HUDEP-2 (cell line): ENCODE data around the gene TMEM225B.
"Not testable (repeated sequence)": the region's sequence is repeated elsewhere in the genome, so short reads cannot be mapped to it uniquely, and the experiment has no call there.

Source experiments
- DNase-seq, 76 experiments: peaks; one replicate each; lab custom pipeline; 2025; ENCODE audit not compliant: unreplicated experiment in 76 of 76; lab: John Stamatoyannopoulos, UW

Gene TMEM225B

DNA sequence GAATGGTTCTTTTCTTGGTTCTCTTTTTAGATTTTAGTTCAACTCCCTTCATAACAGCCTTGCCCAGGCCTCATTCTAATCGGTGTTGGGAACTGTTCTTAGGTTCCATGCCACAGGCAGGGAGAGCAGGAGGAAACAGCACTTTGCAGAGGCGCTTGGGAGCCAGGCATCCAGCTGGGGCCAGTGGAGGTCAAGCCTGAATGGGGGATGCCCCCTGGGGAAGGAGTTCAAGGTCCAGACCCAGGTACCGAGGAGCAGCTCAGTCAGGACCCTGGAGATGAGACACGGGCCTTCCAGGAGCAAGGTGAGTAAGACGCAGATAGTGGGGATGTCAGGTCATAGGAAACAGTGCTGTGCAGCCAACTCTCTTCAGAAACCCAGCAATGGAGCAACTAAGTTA lies 23.2 kb downstream of the TMEM225B start:
- no peak for DNase-seq

DNA sequence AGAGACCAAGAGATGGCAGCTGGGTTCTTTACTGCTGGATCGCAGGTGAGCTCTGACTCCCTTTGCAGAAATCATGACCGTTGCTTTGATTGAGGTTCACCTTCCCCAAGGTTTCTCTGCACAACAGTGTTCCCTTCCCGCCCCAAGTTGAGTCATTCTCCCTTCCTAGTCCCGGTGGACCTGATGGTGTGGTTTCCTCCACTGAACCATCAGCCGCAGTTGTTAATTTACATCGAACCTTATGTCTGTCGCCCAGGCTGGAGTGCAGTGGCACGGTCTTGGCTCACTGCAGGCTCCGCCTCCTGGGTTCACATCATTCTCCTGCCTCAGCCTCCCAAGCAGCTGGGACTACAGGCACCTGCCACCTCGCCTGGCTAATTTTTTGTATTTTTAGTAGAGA lies 24.5 kb downstream of the TMEM225B start:
- DNase-seq: no peak

DNA sequence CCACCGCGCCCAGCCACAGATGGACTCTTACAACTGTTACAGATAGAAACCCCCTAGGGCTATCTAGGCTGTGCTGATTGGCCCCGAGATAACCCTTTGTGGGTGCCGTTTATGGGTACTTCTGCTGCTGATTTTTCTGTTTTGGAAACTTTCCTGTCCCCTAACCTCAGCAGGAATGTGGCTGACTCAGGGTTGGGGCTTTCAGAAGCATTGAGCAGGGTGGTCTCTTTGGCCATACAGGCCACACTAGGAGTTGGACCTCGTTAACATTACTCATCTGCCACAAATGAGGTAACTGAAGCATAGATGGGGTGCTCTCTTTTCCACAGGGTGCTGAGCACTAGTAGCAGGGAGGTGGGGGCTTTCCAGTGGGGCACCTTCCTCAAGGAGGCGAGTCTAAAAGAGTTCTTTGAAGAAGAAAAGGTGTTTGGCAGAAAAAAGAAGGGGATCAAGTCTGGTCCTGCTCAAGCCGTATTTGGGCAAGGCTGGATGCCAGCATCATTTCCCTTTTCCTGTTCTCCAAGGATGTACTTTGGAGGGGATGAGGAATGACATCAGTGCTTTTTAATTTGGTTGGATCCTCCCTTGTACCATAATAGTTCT lies 25.1 kb downstream of the TMEM225B start:
- DNase-seq: no peak

DNA sequence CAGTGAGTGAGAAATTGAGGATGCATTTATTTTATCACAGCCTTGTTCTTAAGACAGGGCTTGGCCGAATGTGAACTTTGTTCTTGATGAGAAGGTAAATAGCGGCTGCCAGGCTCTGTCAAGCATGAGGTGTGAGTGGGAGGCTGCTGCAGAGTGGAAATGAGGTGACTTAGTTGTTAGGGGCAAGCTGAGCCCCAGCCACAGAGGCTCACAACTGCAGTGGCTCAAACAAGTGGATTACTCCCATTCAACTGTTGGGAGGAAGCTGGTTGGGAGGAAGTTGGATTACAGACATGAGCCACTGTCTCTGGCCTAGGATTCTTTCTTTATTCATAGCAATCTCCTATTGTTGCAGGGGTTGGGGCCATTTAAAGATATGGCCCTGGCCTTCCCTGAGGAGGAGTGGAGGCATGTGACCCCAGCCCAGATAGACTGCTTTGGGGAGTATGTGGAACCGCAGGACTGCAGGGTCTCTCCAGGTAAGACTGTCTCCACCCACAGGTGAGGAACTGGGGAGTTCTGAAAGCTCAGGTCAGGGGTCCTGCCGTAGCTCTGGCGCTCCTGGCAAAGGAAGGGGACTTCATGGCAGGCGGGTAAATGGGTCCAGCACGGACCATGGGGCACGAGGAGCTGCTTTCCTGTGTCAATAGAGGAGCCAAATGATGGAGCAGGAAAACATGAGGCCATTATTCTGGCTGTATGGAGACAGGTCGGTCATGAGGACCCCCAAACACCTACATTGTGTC lies 25.8 kb downstream of the TMEM225B start:
- no peak for DNase-seq

DNA sequence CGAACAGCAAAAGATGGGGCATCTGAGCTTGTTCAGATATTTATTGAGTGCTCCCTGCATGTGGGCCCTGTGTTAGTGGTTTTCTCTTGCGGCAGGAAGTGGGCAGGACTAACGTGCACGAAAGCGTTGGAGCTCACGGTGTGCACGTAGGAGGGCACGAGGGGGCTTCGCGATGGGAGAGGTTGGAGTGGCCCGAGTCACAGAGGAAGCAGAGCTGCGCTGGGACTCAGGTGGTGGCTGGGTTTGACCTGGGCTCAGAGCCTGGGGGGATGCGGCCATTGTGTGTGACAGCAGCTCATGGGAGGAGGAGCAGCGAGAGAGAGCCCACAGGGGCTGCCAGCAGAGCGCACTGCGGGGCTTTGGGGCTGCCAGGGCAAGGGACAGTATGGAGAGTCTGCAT lies 26.4 kb downstream of the TMEM225B start:
- no peak for DNase-seq

DNA sequence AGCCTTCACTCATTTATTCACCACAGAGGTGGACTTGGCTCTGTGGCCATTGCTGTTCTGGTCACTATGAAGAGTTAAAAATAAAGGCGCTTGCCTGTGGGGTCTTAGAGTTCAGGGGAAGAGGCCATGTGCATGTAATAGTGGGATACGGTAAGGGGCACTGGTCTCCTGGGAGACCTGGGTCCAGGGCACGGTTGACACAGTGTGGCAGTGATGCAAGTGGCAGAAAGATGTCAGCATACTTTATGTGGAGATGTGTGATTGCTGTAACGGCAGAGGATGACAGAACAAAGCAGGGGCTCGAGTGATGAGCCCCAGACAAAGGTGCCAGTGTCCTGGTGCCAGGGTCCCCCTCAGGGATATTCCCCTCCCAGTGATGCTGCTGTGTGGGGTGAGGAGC lies 27.3 kb downstream of the TMEM225B start:
- no peak for DNase-seq

DNA sequence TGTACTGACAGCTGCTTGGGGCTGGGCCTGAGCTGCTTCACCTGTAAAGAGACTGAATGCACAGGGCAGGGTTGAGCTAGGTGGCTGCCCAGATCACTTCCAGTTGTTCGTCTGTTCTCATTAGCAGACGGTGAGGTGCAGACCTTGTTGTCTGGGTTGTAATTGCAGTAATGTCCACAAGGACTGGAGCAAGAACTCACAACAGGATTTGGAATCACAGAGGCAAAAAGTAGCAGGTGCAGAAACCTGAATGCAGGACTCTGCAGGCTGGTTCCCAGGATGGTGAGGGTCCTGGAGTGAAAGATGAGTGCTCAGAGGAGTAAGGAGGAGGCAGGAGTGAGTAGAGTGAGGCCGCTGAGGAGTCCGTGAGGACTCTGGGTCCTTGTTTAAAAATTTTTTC lies 27.9 kb downstream of the TMEM225B start:
- DNase-seq: no peak

DNA sequence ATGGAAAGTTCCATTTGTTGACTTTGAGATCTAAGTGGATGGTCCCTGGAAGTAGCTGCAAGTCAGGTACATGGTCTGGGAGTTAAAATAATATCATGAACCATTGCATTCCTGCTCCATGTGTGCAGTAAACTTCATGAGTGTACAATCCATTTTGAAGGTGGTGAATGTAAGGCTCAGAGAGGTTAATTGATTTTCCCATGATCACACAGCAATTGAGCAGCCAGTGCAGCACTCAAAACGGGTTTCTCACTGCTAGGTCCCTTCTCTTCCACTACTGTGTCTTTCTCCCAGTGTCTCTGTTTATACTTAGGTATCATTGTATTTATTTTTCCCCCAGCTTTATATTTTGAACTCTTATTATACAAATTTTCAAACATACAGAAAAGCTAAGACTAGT lies 28.6 kb downstream of the TMEM225B start:
- DNase-seq: no peak

DNA sequence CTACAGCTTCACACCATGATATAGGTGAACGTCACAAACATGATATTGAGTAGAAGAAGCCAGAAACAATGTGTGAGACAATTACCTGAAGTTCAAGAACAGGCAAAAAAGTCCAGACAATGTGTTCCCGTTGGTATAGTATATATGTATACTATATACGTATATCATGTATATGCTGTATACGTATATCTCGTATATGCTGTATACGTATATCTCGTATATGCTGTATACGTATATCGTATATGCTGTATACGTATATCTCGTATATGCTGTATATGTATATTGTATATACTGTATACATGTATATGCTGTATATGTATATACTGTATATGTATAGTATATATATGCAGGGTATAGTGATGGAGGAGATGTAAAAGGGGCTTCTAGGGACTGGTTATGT lies 29.4 kb downstream of the TMEM225B start:
- DNase-seq: no peak

DNA sequence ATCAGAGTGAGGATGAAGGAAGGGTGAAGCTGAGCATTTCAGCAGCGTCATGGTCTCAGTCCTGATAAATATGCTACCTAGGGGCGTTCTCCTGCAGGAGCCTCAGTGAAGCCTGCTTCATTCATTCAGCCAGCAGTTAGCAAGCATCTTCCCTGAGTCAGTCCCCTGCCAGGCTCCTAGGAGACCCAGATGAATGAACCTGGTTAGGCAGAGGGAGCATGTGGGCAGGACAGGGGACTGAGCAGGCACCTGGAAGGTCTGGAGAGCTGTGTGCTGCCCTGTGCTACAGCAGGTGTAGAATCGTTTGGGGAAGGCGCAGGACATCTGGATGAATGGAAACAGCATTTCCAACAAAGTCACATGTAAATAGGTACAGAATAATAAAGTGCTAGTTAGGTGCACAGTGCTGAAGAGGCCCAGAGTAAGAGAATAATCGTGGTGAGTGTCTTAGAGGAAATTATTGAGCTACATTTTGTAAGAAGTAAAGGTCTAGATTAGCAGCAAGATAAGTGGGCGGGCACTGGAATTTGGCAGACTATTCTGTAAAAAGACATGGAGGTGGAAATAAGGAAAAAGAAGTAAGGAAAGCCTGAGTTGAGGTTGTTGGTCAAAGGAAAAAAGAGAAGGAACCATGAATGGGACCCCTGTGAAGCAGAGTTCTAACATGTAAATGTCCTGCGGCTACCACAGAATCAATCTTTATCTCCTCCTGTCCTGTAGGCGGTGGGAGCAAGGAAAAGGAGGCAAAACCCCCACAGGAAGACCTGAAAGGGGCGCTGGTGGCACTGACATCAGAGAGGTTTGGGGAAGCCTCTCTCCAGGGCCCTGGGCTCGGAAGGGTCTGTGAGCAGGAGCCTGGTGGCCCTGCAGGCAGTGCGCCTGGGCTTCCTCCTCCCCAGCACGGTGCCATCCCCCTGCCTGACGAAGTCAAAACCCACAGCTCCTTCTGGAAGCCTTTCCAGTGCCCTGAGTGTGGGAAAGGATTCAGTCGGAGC lies 30.7 kb downstream of the TMEM225B start:
- no peak for DNase-seq

DNA sequence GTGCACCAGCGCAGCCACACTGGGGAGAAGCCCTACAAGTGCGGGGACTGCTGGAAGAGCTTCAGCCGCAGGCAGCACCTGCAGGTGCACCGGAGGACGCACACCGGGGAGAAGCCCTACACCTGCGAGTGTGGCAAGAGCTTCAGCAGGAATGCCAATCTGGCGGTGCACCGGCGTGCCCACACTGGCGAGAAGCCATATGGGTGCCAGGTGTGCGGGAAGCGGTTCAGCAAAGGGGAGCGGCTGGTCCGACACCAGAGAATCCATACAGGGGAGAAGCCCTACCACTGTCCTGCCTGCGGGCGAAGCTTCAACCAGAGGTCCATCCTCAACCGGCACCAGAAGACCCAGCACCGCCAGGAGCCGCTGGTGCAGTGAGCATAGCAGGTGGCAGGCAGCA lies 31.6 kb downstream of the TMEM225B start:
- no peak for DNase-seq

DNA sequence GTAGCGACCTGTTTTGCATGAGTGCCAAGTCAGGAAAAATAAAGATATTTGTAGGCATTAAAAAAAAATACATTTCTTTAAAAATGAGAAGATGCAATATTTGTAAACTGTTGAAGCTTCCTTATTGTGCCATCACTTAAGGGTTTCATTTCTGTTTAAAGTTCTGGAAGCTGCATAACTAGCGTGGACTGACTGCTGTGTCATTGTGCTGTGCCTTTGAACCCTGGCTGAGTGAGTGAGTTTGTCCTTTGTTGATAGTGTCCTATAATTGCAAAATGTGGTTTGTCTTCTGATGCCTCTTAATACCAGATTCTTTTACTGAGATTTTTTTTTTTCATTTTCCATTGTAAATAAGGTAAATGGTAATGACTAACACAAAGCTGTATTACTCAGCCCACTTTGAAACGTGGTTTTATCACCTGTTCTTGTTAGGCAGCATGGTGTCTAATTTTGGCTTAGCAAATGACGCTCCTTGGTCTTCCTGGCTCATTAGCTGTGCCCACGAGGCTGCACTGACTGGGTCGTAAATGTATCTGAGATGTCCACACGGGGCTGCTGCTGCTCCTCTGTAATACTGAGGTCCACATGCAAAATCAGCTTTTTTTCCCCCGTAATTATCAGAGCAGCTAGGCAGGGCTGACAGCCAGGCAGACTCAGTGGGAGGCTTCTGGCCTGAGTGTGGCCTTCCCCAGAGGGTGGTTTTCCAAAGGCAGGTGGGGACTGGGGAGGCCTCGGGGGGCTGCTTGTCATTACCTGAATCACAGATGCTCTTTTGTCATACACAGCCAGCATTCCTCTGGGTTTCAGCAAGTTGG lies 33.4 kb downstream of the TMEM225B start:
- DNase-seq: peak in 5 of 76 experiments; percentile 2 to 29 (median 6)

DNA sequence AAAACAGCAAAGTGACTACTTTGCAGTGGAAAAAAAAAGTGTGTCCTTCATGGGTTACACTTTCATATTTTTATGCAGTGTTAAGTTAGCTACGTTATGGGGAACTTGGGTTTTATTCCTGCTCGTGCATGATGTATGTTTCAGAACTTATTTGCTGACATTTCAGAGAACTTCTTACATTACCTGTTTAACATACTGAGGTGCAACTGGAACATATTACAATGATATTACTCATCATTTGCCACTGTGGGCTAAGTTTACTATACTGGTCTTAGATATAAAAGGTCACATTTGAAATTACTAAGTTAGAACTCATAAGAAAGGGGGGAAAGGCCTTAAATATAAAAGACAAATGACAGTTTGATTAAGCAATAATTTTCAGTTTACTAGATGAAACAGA lies 39.3 kb downstream of the TMEM225B start:
- DNase-seq: not testable (repeated sequence)

DNA sequence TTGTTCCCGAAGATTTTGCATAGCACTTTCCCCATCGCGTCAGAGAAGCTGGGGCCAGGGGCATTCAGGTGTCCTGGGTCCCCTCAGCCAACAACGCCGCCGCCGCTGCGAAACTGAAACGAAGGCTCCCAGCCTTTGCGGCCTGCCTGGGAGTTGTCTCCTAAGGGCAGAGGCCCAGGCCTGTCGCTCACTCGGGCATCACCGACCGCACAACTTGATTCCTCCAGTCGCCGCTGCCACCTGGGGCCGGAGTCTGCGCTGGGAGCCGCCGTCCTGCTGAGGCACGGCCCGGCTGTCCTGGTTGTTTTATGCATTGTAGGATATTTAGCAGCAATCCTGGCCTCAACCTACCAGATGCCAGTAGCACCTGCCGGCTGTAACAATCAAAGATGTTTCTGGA lies 40.7 kb downstream of the TMEM225B start:
- no peak for DNase-seq

DNA sequence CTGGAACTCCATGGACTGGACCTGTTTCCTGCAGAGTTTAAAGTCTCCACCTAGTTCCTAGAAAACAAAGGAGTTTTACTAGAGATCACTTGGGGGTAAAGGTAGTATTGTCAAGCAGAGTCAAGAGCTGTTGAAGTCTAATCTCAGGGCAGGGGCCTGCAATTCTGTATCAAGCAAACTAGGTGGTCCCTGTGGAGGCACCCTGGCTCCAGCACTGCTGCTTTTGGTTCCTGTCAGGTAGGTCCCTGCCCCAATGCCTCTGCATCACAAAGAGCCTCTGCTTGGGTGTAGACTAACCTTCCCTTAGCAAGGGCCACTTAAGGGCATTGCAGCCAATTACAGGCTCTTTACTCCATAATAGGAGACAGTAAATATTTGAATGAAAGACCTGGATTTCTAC lies 41.2 kb downstream of the TMEM225B start:
- no peak for DNase-seq

DNA sequence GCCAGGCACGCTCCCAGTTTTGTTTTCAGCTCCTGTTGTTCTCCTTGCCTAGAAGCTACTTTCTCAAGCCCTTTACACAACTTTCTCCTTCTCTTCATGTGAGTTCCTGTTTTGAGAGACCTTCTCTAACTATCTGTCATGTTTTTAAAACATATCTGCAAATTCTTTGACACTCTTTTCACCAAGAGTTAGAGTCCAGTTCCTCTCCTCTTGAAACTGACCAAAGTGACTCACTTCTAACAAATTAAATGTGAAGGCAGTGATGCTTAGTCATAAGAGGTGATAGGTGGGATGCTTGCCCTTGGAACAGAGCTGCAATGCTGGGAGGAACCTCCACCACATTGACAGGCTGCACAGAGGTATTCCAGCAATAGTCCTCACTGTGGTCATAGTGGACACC lies 44.0 kb downstream of the TMEM225B start:
- DNase-seq: no peak

DNA sequence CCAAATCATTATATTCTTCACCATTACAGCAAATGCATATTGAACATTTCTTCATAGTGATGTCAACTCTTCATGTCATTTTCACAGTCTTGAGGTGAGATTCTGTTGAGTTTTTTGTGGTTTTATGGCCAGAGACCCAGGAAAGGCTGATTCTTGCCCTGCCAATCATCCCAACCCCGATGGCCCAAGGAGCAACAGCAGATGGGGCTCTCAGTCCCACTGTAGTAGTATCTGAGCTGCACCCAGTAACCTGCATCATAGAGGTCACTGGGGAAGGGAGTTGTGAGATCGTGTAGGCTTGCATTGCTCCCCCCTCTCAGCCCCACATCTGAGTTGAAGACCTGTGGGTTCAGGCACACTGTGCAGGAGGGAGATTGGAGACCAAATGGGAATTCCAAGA lies 45.4 kb downstream of the TMEM225B start:
- DNase-seq: no peak

DNA sequence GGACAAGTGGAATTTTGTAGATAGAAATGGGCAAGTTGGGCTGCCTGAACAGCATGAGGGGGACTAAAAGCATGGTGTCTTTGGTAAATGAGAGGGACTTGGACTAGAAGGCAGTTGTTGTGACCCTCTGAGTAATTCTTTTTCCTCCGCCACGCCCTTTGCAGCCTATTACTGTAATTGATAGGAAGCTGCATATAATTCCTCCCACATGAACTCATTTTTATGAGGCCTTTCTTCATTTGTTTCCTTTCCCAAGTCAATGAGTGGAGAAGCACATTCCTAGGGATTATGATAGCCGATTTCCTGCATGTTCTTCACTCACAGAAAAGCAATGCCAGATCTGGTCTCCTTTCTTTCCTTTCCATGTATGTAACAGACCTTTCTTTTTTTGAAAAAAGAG lies 46.4 kb downstream of the TMEM225B start:
- no peak for DNase-seq

DNA sequence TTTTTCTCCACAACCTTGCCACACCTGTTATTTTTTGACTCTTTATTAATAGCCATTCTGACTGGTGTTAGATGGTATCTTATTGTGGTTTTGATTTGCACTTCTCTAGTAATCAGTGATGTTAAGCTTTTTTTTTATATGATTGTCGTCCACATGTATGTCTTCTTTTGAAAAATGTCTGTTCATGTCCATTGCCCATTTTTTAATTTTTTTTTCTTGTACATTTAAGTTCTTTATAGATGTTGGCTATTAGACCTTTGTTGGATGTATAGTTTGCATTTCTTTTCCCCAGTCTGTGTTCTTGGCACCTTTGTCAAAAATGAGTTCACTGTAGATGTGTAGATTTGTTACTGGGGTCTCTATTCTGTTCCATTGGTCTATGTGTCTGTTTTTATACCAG lies 47.5 kb downstream of the TMEM225B start:
- DNase-seq: no peak

DNA sequence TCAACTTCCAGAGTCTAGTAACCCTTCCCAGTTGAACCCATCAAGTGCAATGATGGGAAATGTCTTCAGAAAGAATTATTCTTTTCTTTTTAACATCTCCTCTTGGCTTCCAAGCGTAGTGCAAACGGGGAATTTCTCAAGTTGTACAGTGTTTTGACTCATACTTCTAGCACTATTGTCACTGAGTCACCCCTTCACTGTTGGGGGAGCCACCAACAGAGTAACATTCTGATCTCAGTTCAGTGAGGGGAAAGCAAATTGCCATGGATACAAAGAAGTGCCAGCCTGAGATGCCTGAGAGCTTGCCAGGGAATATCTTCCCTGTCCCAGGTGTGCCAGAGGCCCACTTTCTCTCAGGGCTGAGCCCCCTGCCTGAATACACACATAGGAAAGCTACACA lies 50.8 kb downstream of the TMEM225B start:
- no peak for DNase-seq

DNA sequence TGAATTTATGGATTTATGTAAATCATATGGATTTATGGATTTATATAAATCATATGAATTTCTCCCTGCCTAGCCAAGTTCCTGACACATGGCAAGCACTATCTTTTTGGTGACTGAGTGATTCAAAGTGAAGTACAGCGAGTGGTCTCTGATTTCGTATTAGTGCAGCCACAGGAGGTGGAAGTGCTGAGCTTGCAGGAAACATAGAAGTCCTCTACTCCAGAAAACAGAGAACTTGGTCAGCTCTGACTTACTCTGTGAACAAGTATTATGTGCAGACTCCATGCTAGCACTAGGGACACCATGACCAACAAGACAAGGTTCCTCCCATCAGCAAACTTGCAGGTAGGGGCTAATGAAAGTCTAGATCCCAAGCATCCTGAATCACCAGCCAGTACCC lies 53.2 kb downstream of the TMEM225B start:
- no peak for DNase-seq
